Calu3 (cell line): Measurements from ENCODE around the gene LCN10. TPM values are rescaled to one million over a fixed set of nuclear protein-coding genes. Genes with fewer than 3 reads are reported as not detected.

Experiments
- BruUV-seq: library from RNA; stranded (reverse); fragments of 400-500 nt; replicated peaks from 2 replicates; lab custom pipeline; 2021; lab: Mats Ljungman, UMichigan
- CTCF ChIA-PET: fragments of 300-600 bp; sonication (Branson Sonifier 250); formaldehyde crosslinking; loops from one replicate; lab custom pipeline; 2022; ENCODE audit warnings: antibody characterized with exemption; lab: Charles Lee
- DNase-seq: peaks from one replicate; pipeline ENCODE4 v3.0.0; 2022
- H3K27ac Mint-ChIP-seq: one replicate; pipeline ENCODE4 v1.8.0; 2022; ENCODE audit warnings: mixed read lengths; ENCODE audit not compliant: unreplicated experiment
- H3K27me3 Mint-ChIP-seq: one replicate; pipeline ENCODE4 v1.8.0; 2022; ENCODE audit warnings: mixed read lengths; ENCODE audit not compliant: unreplicated experiment
- H3K36me3 Mint-ChIP-seq: one replicate; pipeline ENCODE4 v1.8.0; 2022; ENCODE audit warnings: mild to moderate bottlenecking, moderate library complexity, mixed read lengths; ENCODE audit not compliant: insufficient read depth, unreplicated experiment
- H3K4me1 Mint-ChIP-seq: one replicate; pipeline ENCODE4 v1.8.0; 2022; ENCODE audit warnings: mild to moderate bottlenecking, low read depth, mixed read lengths; ENCODE audit not compliant: unreplicated experiment
- H3K4me3 Mint-ChIP-seq: one replicate; pipeline ENCODE4 v1.8.0; 2022; ENCODE audit warnings: mild to moderate bottlenecking, low read depth, moderate library complexity, mixed read lengths; ENCODE audit not compliant: unreplicated experiment
- H3K9me3 Mint-ChIP-seq: one replicate; pipeline ENCODE4 v1.8.0; 2022; ENCODE audit warnings: low read depth, mixed read lengths; ENCODE audit not compliant: unreplicated experiment
- intact Hi-C: fragments of 100-400 bp; cut with micrococcal nuclease; formaldehyde crosslinking; loops from one replicate; pipeline ENCODE4 v1.10.0; 2022; ENCODE audit not compliant: unreplicated experiment
- total RNA-seq: library from RNA; stranded (reverse); gene quantifications from 2 replicates; pipeline ENCODE4 v1.2.3, GENCODE V29; 2022
- TF ChIP-seq, protein P1 (sequence below): fragments of 200-600 bp; IDR thresholded peaks from one replicate; pipeline ENCODE4 v1.8.0; 2022; ENCODE audit warnings: antibody characterized with exemption; ENCODE audit not compliant: unreplicated experiment

LCN10 gene
- total RNA-seq, 1 experiment from 2014 or later: 0.33 TPM

DNA sequence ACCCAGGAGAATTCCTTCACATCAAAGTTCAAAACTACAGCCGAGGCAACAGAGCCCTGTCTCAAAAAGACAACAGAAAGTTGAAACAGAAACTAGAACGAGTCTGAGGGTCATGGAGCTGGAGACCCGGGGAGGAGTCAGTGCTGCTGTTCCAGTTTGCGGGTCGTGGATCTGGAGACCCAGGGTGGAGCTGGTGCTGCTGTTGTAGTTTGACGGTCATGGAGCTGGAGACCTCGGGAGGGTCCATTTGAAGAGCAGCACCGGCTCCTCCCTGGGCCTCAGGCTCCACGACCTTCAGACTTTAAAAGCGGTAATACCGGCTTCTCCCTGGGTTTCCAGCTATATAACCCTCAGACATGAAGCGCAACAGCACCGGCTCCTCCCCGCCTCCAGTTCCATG is 34.6 kb upstream of the LCN10 start:
- H3K27ac Mint-ChIP-seq: no peak overlapping the region

DNA sequence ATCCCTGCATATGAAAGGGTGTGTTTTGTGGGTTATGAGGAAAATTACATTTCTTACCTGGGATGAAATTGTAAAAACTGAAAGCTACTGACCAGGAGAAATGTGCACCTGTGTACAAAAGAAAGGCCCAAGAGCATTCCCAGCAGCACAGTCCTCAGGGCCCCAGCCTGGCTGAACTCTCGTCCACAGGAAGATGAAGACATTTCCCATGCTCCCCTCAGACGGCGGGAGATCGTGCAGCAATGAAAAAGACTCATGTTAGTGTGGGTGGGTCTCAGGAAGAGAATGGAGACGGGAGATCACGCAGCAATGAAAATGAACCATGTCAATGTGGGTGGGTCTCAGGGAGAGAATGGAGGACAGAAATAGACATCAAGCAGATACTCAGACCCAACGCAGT is 34.2 kb upstream of the LCN10 start:
- Mint-ChIP-seq H3K9me3 (no peaks in the 10 kb centered on the region), H3K27ac (no peak overlapping the region), H3K27me3 (peaks cover 57% of the 10 kb centered on the region), H3K4me3 (peak overlapping the region; percentile 6), H3K4me1 (peaks cover 16% of the 10 kb centered on the region), H3K36me3 (no peaks in the 10 kb centered on the region)
- no TSS peak for BruUV-seq
- TF ChIP-seq, protein P1, sequence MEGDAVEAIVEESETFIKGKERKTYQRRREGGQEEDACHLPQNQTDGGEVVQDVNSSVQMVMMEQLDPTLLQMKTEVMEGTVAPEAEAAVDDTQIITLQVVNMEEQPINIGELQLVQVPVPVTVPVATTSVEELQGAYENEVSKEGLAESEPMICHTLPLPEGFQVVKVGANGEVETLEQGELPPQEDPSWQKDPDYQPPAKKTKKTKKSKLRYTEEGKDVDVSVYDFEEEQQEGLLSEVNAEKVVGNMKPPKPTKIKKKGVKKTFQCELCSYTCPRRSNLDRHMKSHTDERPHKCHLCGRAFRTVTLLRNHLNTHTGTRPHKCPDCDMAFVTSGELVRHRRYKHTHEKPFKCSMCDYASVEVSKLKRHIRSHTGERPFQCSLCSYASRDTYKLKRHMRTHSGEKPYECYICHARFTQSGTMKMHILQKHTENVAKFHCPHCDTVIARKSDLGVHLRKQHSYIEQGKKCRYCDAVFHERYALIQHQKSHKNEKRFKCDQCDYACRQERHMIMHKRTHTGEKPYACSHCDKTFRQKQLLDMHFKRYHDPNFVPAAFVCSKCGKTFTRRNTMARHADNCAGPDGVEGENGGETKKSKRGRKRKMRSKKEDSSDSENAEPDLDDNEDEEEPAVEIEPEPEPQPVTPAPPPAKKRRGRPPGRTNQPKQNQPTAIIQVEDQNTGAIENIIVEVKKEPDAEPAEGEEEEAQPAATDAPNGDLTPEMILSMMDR: no peak
- intact Hi-C loops: no loop called here
- DNase-seq: no peak
- CTCF ChIA-PET: no interaction called here

More for the DNA sequence above, 34.6 kb upstream of the LCN10 start:
- no peaks in the 10 kb centered on the region for H3K9me3 Mint-ChIP-seq
- TF ChIP-seq, protein P1: no peak
- CTCF ChIA-PET: no interaction called here
- H3K36me3 Mint-ChIP-seq: no peaks in the 10 kb centered on the region
- no peak for DNase-seq
- intact Hi-C loops: no loop called here
- no TSS peak for BruUV-seq
- H3K4me3 Mint-ChIP-seq: peak overlapping the region; percentile 6
- H3K4me1 Mint-ChIP-seq: peaks cover 16% of the 10 kb centered on the region
- peaks cover 57% of the 10 kb centered on the region for H3K27me3 Mint-ChIP-seq

DNA sequence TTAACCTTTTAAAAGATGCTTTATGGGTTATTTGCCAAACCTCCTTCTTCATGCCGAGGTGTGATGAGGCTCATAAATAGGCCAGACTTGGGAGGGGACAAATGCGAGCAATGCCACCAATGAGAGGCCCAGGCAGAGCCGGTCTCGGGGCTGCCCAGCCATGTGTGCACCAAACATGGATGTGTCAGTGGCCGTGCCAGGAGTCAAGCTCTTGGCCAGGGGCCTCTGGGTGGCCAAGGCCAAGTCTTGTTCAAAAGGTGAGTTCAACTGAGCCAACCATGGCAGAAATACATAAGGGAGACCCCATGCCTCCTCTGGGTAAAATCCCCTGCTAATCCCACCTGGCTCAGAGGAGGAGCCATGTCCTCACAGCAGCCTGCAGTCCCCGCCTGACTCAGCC is 32.5 kb upstream of the LCN10 start:
- Mint-ChIP-seq H3K36me3 (no peaks in the 10 kb centered on the region), H3K27ac (no peak overlapping the region), H3K27me3 (peaks cover 43% of the 10 kb centered on the region), H3K4me3 (no peak overlapping the region), H3K9me3 (no peaks in the 10 kb centered on the region), H3K4me1 (peaks cover 16% of the 10 kb centered on the region)
- intact Hi-C loops: no loop called here
- CTCF ChIA-PET: interaction anchor here (0.6 kb wide), 2 partner anchors 14 to 39 kb away, joined by 3 to 4 read pairs; no protein-coding TSS in a partner anchor
- no peak for DNase-seq
- BruUV-seq: no TSS peak
- TF ChIP-seq, protein P1: no peak

DNA sequence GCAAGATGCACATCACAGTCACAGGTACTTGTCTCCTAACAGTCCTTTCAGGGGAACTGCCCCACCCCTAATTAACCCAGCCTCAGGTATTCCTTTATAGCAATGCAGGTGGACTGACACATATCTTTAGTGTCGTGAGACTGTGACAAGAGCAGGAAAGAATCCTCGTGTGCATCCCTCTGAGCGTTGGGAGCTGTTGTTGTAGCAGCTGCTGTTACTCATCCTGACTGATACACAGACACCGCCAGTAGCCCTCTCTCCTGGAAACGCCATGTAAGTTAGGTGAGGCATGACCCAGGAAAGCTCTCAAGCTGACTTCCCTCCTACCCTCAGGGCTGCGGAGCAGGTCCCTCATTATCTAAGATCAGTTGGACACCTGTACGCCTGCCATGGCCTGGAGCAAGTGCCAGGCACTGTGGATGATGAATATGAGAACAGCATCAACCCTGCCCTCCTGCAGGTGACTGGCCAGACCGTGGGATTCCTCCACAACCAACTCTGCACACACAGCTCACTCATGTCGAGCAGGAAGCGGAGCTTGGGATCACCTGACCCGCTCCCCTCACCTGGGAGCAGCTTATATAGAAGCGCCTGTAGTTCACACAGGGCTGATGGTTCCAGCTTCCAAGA is 31.8 kb upstream of the LCN10 start:
- no peak overlapping the region for H3K4me3 Mint-ChIP-seq
- H3K27ac Mint-ChIP-seq: no peak overlapping the region
- no peak for DNase-seq
- no peaks in the 10 kb centered on the region for H3K9me3 Mint-ChIP-seq
- intact Hi-C loops: no loop called here
- CTCF ChIA-PET: interaction anchor here (0.6 kb wide), 2 partner anchors 13 to 38 kb away, joined by 3 to 4 read pairs; no protein-coding TSS in a partner anchor
- peaks cover 16% of the 10 kb centered on the region for H3K4me1 Mint-ChIP-seq
- H3K36me3 Mint-ChIP-seq: no peaks in the 10 kb centered on the region
- TF ChIP-seq, protein P1: no peak
- BruUV-seq: no TSS peak
- H3K27me3 Mint-ChIP-seq: peaks cover 43% of the 10 kb centered on the region
